HG02678 (cell line): ENCODE measurements around the gene CCNJL.

ENCODE experiments used
- ATAC-seq: cut with Tn5 transposase; IDR thresholded peaks from one replicate; pipeline ENCODE4 v1.9.1; 2021; ENCODE audit warnings: mild to moderate bottlenecking, moderate library complexity; ENCODE audit not compliant: unreplicated experiment

The CCNJL gene

GRCh38 chr5:160293901-160294561 lies 18.3 kb downstream of the CCNJL start:
- ATAC-seq, result no peak

- no peak for ATAC-seq
Measured at GRCh38 chr5:160293386-160293785, 19.0 kb downstream of the CCNJL start.

DNA sequence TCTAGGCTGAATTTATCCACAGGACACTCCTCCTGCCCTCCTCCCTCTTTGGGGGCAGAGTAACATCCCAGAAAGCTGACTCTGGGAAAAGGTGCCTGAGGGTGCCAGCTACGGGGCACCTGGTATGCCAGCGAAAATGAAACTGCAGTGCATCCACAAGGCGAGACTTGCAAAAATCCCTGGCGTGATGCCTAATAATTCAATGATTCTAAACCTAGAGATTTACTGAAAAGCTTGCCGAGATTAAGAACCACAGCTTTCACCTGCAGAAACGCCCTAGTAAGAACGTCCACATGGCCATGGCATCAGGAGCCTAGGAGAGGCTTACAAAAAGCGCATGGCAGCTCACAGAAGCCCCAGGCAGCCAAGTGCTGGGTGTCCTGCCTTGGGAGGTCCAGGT lies 20.9 kb downstream of the CCNJL start:
- no peak for ATAC-seq

- ATAC-seq, result no peak
Measured at GRCh38 chr5:160290751-160291150, 21.6 kb downstream of the CCNJL start.

GRCh38 chr5:160289721-160290120 lies 22.6 kb downstream of the CCNJL start:
- ATAC-seq, result no peak

DNA sequence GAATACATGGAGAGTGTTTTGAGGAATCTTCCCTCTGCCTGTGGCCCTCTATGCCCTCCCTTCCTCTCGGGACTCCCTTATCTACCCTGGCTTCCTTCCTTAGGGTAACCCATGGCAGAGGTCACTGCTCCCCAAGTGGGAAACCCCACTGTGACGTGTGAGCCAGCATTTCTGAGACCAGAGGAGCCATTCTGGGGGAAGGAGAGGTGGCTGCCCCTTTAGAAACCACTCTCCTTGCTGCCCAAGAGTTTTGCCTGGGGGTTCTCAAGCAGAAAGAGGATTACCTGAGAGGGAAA lies 23.1 kb downstream of the CCNJL start:
- no peak for ATAC-seq

GRCh38 chr5:160287378-160288051 lies 24.8 kb downstream of the CCNJL start:
- no peak for ATAC-seq

DNA sequence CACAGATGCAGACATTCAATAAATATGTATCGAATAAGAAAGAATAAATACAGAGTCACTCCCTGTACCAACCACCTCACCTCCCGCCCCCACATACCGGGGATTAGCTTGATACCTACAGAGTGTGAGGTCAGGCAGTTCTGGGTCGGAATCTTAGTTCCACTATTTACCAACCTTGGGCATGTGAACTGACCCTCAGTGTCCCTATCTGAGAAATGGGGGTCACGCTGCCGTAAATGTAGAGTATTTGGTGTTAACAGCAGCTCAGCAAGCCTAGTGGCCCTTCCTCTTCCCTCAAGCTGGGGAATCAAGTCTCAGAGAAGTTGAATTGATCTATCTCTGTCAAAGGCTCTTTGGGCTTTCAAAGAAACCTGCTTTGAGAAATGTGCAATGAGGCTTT lies 25.4 kb downstream of the CCNJL start:
- ATAC-seq, result no peak

- no peak for ATAC-seq
Measured at GRCh38 chr5:160285316-160285715, 27.0 kb downstream of the CCNJL start.

DNA sequence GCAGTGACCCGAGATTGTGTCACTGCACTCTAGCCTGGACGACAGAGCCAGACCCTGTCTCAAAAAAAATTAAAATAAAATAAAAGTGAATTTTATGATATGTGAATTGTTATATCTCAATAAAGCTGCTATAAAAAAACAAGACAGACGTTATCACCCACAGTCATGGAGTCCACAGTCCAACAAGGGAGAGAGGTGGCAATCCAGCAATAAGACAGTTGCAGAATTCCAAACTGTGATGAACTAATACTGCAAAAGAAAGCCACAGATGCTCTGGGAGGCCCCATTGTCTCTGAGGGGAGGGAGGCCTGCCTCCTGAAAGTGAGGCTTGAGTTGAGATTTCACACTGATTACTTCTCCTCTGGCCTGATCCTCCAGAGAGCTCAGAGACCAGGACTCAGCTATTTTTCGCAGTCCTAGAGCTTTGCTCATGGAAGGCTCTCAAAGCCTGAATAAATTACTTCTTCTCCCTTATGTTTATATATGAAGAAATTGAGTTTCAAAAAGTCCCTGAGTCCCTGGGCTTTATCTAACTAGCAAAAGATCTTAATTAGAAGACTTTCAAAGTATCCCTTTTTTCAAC lies 28.0 kb downstream of the CCNJL start:
- no peak for ATAC-seq

DNA sequence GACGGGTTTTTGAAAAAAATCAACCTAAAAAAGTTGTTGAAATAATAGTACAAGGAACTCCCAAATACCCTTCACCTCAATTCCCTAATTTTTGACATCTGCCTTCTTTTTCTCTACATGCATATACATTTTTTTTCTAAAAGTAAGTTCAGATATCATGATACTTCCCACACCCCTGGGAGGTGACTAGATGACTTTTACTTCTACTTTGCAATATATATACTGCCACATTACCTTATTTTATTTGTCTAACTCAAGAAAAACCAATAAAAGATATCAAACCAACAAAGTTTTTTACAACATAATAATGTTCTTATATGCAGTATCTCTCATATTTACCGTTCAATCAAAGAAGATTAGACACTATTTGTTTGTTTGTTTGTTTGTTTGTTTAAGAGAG lies 31.1 kb downstream of the CCNJL start:
- no peak for ATAC-seq

DNA sequence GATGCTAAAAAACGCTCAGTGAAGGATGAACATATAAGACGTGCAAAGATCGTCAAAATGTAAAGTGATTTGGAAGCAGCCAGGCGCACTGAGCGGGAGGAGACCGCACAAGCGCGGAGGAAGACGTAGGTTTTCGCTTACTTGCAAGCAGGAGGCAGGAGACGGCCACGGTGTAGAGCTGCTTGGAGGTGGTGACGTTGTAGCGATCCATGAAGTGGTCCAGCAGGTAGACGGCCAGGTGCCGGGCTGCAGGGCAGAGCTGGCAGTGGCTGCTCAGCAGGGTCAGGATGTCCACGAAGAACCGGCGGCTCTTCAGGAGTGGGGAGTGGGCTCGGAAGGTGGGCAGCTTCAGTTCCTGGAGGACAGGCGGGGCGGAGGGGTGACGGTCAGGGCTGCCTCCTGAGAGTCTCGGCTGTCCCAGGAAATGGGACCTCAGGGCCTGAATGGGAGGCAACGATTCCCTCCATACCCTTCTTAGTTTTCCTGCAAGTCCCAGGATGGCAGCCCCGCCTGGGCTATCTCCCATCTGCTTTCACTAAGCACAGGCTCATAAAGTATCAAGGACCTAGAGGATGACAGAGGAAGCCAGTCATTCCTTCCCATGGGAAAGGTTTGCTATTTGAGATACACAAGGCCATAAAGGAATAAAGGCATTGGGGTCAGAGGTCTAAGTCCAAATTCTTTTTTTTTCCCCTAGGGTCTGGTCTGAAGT lies 31.8 kb downstream of the CCNJL start:
- ATAC-seq, result no peak

DNA sequence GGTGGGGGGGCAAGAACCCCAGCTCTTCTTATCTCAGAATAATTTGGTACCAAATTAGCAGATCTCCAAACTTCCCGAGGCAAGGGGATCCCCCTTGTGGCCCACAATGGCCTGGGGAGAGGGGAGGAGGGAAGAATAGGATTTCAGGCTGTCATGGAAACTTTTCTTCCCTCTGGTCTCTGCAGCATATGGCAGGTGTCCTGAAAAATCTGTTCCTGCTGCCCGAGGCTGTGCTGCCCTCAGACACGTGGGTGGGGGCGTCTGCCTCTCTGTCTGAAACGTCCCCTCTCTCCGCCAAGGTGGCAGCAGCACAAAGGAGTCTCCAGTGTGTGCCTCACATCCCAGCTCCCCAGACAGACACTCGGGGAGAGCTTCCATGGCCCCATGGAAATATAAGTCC lies 34.0 kb downstream of the CCNJL start:
- ATAC-seq, result no peak

GRCh38 chr5:160274483-160274931 lies 37.9 kb downstream of the CCNJL start:
- ATAC-seq, result no peak

DNA sequence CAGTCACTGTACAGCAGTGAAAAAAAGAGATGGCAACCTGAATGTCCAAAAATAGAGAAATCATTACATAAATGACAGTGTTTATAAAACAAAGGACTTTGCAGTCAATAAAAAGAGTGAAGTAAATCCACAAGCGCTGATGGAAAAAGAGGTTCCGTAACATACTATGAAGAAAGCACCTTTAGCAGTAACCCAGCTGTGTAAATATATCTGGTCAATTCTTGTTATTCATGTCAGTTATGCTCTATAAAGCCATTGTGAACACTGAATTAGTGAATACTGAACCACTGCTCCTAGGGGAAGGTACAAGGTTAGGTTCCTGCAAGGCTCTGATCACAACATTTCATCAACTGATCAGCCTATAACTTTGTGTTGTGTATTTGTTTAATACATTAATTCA lies 39.5 kb downstream of the CCNJL start:
- ATAC-seq, result no peak

- no peak for ATAC-seq
Measured at GRCh38 chr5:160272264-160272663, 40.1 kb downstream of the CCNJL start.

GRCh38 chr5:160271836-160272235 lies 40.5 kb downstream of the CCNJL start:
- ATAC-seq, result no peak

GRCh38 chr5:160271396-160271795 lies 41.0 kb downstream of the CCNJL start:
- ATAC-seq, result peak; percentile 60

DNA sequence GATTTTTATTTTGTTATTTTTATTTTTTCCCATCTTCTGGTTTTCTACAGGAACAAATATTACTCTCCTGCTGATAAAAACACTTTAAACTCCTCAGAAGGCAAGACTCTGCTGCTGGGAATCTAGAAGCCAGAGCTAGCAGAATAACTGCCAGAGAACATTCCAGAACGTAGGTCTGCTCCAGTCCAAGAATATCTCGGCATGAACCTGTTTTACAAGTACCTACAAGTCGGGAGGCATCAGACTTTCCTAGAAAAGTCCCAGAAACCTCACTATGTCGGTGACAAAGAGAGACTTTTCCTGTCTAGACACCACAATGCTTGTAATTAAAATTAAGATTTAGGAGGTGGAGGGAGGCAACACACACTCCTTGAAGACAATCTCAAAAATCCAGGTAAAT lies 41.7 kb downstream of the CCNJL start:
- no peak for ATAC-seq

- ATAC-seq, result no peak
Measured at GRCh38 chr5:160269017-160269416, 43.3 kb downstream of the CCNJL start.

GRCh38 chr5:160268121-160268520 lies 44.2 kb downstream of the CCNJL start:
- no peak for ATAC-seq

- no peak for ATAC-seq
Measured at GRCh38 chr5:160266752-160267345, 45.5 kb downstream of the CCNJL start.
